HepG2 (cell line): ENCODE measurements around the gene ELOVL5. TPM values are rescaled to one million over a fixed set of nuclear protein-coding genes. Genes with fewer than 3 reads are reported as not detected.

ENCODE experiments used
- ATAC-seq: fragments of 200-7000 bp; cut with Tn5 transposase; 3 replicates; pipeline ENCODE4 v1.9.1; 2020; ENCODE audit warnings: mild to moderate bottlenecking, moderate library complexity
- BruUV-seq: library from RNA; stranded (reverse); fragments of 400-500 nt; replicated peaks from 2 replicates; lab custom pipeline; 2021; lab: Mats Ljungman, UMichigan
- CTCF ChIA-PET: fragments of 300-600 bp; formaldehyde crosslinking; extraction: SDS; loops from one replicate; lab custom pipeline; 2021; ENCODE audit warnings: low total read pairs, inconsistent platforms, low intra/inter-chr PET ratio; lab: Yijun Ruan, JAX
- POLR2A ChIA-PET: fragments of 350-600 bp; sonication (Branson Sonifier 250); formaldehyde crosslinking; loops from one replicate; lab custom pipeline; 2020; ENCODE audit warnings: antibody characterized with exemption, inconsistent platforms; lab: Yijun Ruan, JAX
- DNase-seq: peaks from one replicate; pipeline ENCODE4 v3.0.0-alpha.2; 2015; ENCODE audit warnings: low spot score
- FAIRE-seq: peaks from 3 replicates; lab custom pipeline; 2011; peaks lifted over from hg19 to GRCh38; lab: Jason Lieb, UNC
- H2AFZ ChIP-seq: one replicate; pipeline ENCODE4 v1.6.1; 2011; ENCODE audit warnings: low read length, inconsistent platforms
- H3K27ac ChIP-seq: fragments of 300-600 bp; 3 replicates; pipeline ENCODE4 v1.8.0; 2011; ENCODE audit warnings: mixed run types, mild to moderate bottlenecking, mixed read lengths, low read length, inconsistent platforms; ENCODE audit not compliant: insufficient read depth; ENCODE audit errors: extremely low read length
- H3K27me3 ChIP-seq, 2 experiments: fragments of 200-600 bp in 1 of 2; 2 replicates in 1 of 2; 3 replicates in 1 of 2; pipeline versions ENCODE4 v1.6.0 to v1.8.0; 2011; ENCODE audit warnings: low read length in 2 of 2, mild to moderate bottlenecking in 2 of 2, moderate library complexity in 2 of 2, inconsistent platforms in 1 of 2; ENCODE audit not compliant: insufficient read depth in 2 of 2, control insufficient read depth in 1 of 2
- H3K36me3 ChIP-seq, 2 experiments: fragments of 200-600 bp in 1 of 2; replicated peaks in 1 of 2; 2 replicates in 1 of 2; 3 replicates in 1 of 2; pipeline versions ENCODE4 v1.5.1 to v1.8.0; 2011; ENCODE audit warnings: low read length in 2 of 2, inconsistent platforms in 1 of 2; ENCODE audit not compliant: insufficient read depth in 2 of 2, control insufficient read depth in 1 of 2
- H3K4me1 ChIP-seq: 2 replicates; pipeline ENCODE4 v1.5.1; 2012; ENCODE audit warnings: low read length, inconsistent platforms; ENCODE audit not compliant: insufficient read depth
- H3K4me2 ChIP-seq: 2 replicates; pipeline ENCODE4 v1.6.0; 2011; ENCODE audit warnings: low read depth, low read length, inconsistent platforms
- H3K4me3 ChIP-seq, 3 experiments: fragments of 200-600 bp in 1 of 3; sonication (generic), shearing (Covaris generic) in 1 of 3; replicated peaks in 1 of 3; 2 replicates each; pipeline ENCODE4 v1.5.1; 2011 to 2016; ENCODE audit warnings: low read length in 3 of 3, inconsistent platforms in 2 of 3, low read depth in 2 of 3, mild to moderate bottlenecking in 2 of 3, control low read depth in 1 of 3, mixed read lengths in 1 of 3; ENCODE audit not compliant: insufficient read depth in 1 of 3
- H3K79me2 ChIP-seq: one replicate; pipeline ENCODE4 v1.6.1; 2011; ENCODE audit warnings: low read length, inconsistent platforms; ENCODE audit not compliant: insufficient read depth
- H3K9ac ChIP-seq: 2 replicates; pipeline ENCODE4 v1.6.0; 2011; ENCODE audit warnings: mild to moderate bottlenecking, low read depth, low read length, inconsistent platforms; ENCODE audit not compliant: insufficient read depth
- H3K9me3 ChIP-seq: 2 replicates; pipeline ENCODE4 v1.5.1; 2012; ENCODE audit warnings: mild to moderate bottlenecking, low read length
- H4K20me1 ChIP-seq: 2 replicates; pipeline ENCODE4 v1.6.0; 2011; ENCODE audit warnings: inconsistent platforms, mild to moderate bottlenecking, low read length, moderate library complexity; ENCODE audit not compliant: insufficient read depth
- ATF2 ChIP-seq: sonication (generic); formaldehyde crosslinking; IDR thresholded peaks from 2 replicates; pipeline ENCODE4 v1.4.0; 2020; ENCODE audit warnings: missing genetic modification reagents
- BORCS8-MEF2B ChIP-seq: sonication (generic); formaldehyde crosslinking; IDR thresholded peaks from 2 replicates; pipeline ENCODE4 v1.8.0; 2022; ENCODE audit warnings: mild to moderate bottlenecking, missing genetic modification reagents
- HBP1 ChIP-seq: IDR thresholded peaks from 2 replicates; pipeline ENCODE4 v1.6.1; 2016; ENCODE audit warnings: low read depth, control low read depth
- HMG20A ChIP-seq: IDR thresholded peaks from 2 replicates; pipeline ENCODE4 v1.6.1; 2016; ENCODE audit warnings: borderline replicate concordance
- HOMEZ ChIP-seq: IDR thresholded peaks from 2 replicates; pipeline ENCODE4 v1.6.1; 2016; ENCODE audit warnings: low read depth
- KLF15 ChIP-seq: sonication (generic); formaldehyde crosslinking; IDR thresholded peaks from 2 replicates; pipeline ENCODE4 v1.8.1; 2023; ENCODE audit warnings: borderline replicate concordance, mild to moderate bottlenecking, inconsistent platforms, missing genetic modification reagents, mixed read lengths
- MAFG ChIP-seq: sonication (generic); formaldehyde crosslinking; IDR thresholded peaks from 2 replicates; pipeline ENCODE4 v1.5.1; 2020; ENCODE audit warnings: mild to moderate bottlenecking, missing genetic modification reagents
- NAIF1 ChIP-seq: sonication (generic); formaldehyde crosslinking; IDR thresholded peaks from 2 replicates; pipeline ENCODE4 v1.5.0; 2020; ENCODE audit warnings: mild to moderate bottlenecking, missing genetic modification reagents, borderline replicate concordance
- NRL ChIP-seq: sonication (generic); formaldehyde crosslinking; IDR thresholded peaks from 2 replicates; pipeline ENCODE4 v1.5.0; 2020; ENCODE audit warnings: missing genetic modification reagents, mild to moderate bottlenecking, moderate library complexity, borderline replicate concordance
- PPARG ChIP-seq: conservative IDR thresholded peaks from 2 replicates; pipeline ENCODE4 v1.6.1; 2016; ENCODE audit warnings: missing biosample characterization, missing genetic modification reagents
- SIN3B ChIP-seq: fragments of 150-350 bp; IDR thresholded peaks from 2 replicates; pipeline ENCODE4 v1.6.1; 2014; ENCODE audit warnings: low read length
- SMAD1 ChIP-seq: sonication (generic); formaldehyde crosslinking; IDR thresholded peaks from 2 replicates; pipeline ENCODE4 v1.4.0; 2020; ENCODE audit warnings: missing genetic modification reagents, low read depth, mild to moderate bottlenecking, borderline replicate concordance
- THAP7 ChIP-seq: sonication (generic); formaldehyde crosslinking; IDR thresholded peaks from 2 replicates; pipeline ENCODE4 v1.8.1; 2023; ENCODE audit warnings: mild to moderate bottlenecking, missing genetic modification reagents
- USF2 ChIP-seq, 2 experiments: sonication (generic) in 1 of 2; formaldehyde crosslinking in 1 of 2; IDR thresholded peaks; 2 replicates each; pipeline versions ENCODE4 v1.5.1 to v1.6.1; 2011 to 2020; ENCODE audit warnings: borderline replicate concordance in 1 of 2, low read depth in 1 of 2, low read length in 1 of 2, mild to moderate bottlenecking in 1 of 2, missing genetic modification reagents in 1 of 2, moderate library complexity in 1 of 2
- XRCC5 ChIP-seq: fragments of 200-400 bp; formaldehyde crosslinking; optimal IDR thresholded peaks from 2 replicates; pipeline ENCODE3; 2017; ENCODE audit warnings: mild to moderate bottlenecking, low read length
- ZNF274 ChIP-seq: sonication (generic); formaldehyde crosslinking; IDR thresholded peaks from 2 replicates; pipeline ENCODE4 v1.5.1; 2020; ENCODE audit warnings: mild to moderate bottlenecking, missing genetic modification reagents
- ZNF33A ChIP-seq: sonication (generic); formaldehyde crosslinking; IDR thresholded peaks from 2 replicates; pipeline ENCODE4 v1.5.1; 2020; ENCODE audit warnings: missing genetic modification reagents, mild to moderate bottlenecking, moderate library complexity, borderline replicate concordance
- WGBS: methylation state at CpG from one replicate; pipeline ENCODE4 v1.1.6; 2017; ENCODE audit warnings: low lambda C conversion rate; 5-methylcytosine and 5-hydroxymethylcytosine counted together
- in situ Hi-C: cut with HindIII; loops from 2 replicates; pipeline ENCODE4 v1.10.0; 2017; ENCODE audit warnings: low pct_unique_long_range_greater_than_20kb; ENCODE audit not compliant: extremely low pct_ligation_motif_present
- intact Hi-C: fragments of 100-400 bp; cut with micrococcal nuclease; formaldehyde crosslinking; loops from one replicate; pipeline ENCODE4 v1.10.0; 2022; ENCODE audit not compliant: unreplicated experiment
- polyA plus RNA-seq, 8 experiments: library from polyadenylated mRNA; depleted of rRNA in 3 of 8; stranded (reverse) in 7 of 8; unstranded in 1 of 8; fragments of >200 nt; fragmentation: Illumina TruSeq in 4 of 8; extraction: Trizol in 4 of 8; gene quantifications; 2 replicates each; pipeline versions ENCODE4 v1.2.1 to v1.2.3, GENCODE V29; 2011 to 2016; ENCODE audit warnings: low read depth in 4 of 8, missing spikeins in 1 of 8, mixed read lengths in 1 of 8; ENCODE audit not compliant: insufficient read depth in 1 of 8
- total RNA-seq, 5 experiments: library from RNA; depleted of rRNA; stranded (reverse); fragments of >200 nt; fragmentation: Illumina TruSeq; extraction: Trizol; gene quantifications; 2 replicates each; pipeline ENCODE4 v1.2.3, GENCODE V29; 2016; ENCODE audit warnings: low read depth in 1 of 5

ELOVL5 gene
- total and polyA plus RNA-seq, 2 of the 13 experiments (the other 11 are each of a cell fraction or from before 2014, with no cell fraction given), result 50.1 to 72.4 TPM

GRCh38 chr6:53312355-53312754, 36.4 kb downstream of the ELOVL5 start (continued):
- TF ChIP-seq ATF2 (CRISPR knock-in tag) (no peak), HBP1 (CRISPR knock-in tag) (no peak), USF2 (IDR thresholded peaks at IDR 0.05; ENCODE audit: low read depth, low read length) (no peak), USF2 (CRISPR knock-in tag; IDR thresholded peaks at IDR 0.05; ENCODE audit: borderline replicate concordance) (no peak), HMG20A (CRISPR knock-in tag) (no peak), BORCS8-MEF2B (no peak), KLF15 (CRISPR knock-in tag) (no peak)

GRCh38 chr6:53311586-53311935, 37.2 kb downstream of the ELOVL5 start:
- no peak overlapping the region for H3K27ac ChIP-seq
- in situ Hi-C loops, result no loop called here
- TF ChIP-seq XRCC5 (no peak), ZNF33A (CRISPR knock-in tag) (no peak), MAFG (CRISPR knock-in tag) (no peak), NAIF1 (CRISPR knock-in tag) (no peak), NRL (CRISPR knock-in tag) (no peak), THAP7 (CRISPR knock-in tag) (no peak), PPARG (CRISPR knock-in tag) (no peak), HOMEZ (no peak), SIN3B (no peak), SMAD1 (CRISPR knock-in tag) (no peak), ZNF274 (CRISPR knock-in tag) (no peak)

More at GRCh38 chr6:53311586-53311935, 37.2 kb downstream of the ELOVL5 start:
- ChIA-PET CTCF (no interaction called here), POLR2A (no interaction called here)
- Histone ChIP-seq H3K9ac (no peak overlapping the region), H4K20me1 (no peaks in the 10 kb centered on the region), H3K4me2 (no peak overlapping the region), H3K27me3 (no peaks in the 10 kb centered on the region), H3K36me3 (no peaks in the 10 kb centered on the region), H3K4me1 (peaks cover 42% of the 10 kb centered on the region), H3K9me3 (no peaks in the 10 kb centered on the region), H3K79me2 (peaks cover 54% of the 10 kb centered on the region), H2AFZ (no peak overlapping the region), H3K4me3 (no peak overlapping the region)
- BruUV-seq, result no TSS peak
- WGBS, result 96% methylated on average over 3 of the region's 3 CpGs
- DNase-seq (no peak), FAIRE-seq (no peak), ATAC-seq (no peak)
- intact Hi-C loops, result no loop called here
